Measurements from ENCODE around the gene USP10.

The USP10 gene

GRCh38 chr16:84774810-84775209, 75.0 kb downstream of the USP10 start:
- peak; percentile 94 for DNase-seq (ENCODE audit: low read depth)

DNA sequence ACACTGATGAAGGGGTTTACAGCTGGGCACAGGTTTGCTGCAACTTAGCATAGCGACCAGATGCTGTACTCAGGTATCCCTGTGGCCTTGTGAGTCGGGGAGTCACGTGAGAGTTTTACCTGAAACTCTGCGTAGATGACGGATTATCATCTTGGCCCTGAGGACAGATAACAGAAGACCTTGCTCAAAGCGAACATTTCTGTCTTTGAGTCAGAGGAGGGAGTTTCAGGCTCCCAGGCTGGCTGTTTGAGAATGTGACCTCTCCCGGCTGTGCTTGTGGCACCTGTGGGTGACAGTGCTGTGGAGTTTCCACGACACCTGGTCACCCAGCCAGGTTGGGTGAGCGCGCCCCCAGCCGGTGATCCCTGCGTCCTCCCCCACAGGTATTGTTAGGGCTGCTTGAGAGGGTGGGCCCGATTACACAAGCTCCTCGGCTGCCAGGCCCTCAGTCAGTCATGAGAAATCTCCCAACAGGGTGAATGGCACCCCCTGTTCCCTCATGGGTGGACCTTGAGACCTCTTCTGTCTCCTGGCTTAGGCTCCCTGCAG, 75.5 kb downstream of the USP10 start:
- TF ChIP-seq, protein P1, sequence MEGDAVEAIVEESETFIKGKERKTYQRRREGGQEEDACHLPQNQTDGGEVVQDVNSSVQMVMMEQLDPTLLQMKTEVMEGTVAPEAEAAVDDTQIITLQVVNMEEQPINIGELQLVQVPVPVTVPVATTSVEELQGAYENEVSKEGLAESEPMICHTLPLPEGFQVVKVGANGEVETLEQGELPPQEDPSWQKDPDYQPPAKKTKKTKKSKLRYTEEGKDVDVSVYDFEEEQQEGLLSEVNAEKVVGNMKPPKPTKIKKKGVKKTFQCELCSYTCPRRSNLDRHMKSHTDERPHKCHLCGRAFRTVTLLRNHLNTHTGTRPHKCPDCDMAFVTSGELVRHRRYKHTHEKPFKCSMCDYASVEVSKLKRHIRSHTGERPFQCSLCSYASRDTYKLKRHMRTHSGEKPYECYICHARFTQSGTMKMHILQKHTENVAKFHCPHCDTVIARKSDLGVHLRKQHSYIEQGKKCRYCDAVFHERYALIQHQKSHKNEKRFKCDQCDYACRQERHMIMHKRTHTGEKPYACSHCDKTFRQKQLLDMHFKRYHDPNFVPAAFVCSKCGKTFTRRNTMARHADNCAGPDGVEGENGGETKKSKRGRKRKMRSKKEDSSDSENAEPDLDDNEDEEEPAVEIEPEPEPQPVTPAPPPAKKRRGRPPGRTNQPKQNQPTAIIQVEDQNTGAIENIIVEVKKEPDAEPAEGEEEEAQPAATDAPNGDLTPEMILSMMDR (conservative IDR thresholded peaks at IDR 0.05; ENCODE audit: low read depth, low read length) = no peak
- H3K4me3 ChIP-seq (ENCODE audit: low read depth, low read length) = no peak overlapping the region
- DNase-seq (ENCODE audit: low read depth) = no peak

More at GRCh38 chr16:84774810-84775209, 75.0 kb downstream of the USP10 start:
- TF ChIP-seq, protein P1 (conservative IDR thresholded peaks at IDR 0.05; ENCODE audit: low read depth, low read length) = no peak
- H3K4me3 ChIP-seq (ENCODE audit: low read depth, low read length) = no peak overlapping the region

DNA sequence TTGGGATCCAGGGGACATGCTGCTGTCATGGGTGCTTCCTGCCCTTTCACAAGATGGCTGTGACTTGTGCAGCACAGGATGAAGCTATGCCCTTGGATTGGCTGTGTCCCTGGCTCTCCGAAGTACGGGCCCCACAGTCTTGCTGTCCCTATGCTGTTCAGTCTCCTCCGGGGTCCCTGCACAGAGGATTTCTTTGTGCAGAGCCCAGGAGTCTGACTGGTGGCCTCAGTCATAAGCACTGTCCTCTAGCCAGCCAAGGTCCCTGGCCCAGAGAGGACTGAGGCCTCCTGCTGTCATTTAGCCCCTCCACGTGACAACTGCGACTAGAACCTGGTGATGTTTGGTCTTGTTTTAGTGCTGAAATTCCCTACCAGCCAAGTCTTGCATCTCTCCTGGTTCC, 77.6 kb downstream of the USP10 start:
- DNase-seq (ENCODE audit: low read depth) = no peak
- H3K4me3 ChIP-seq (ENCODE audit: low read depth, low read length) = no peak overlapping the region
- TF ChIP-seq, protein P1 (conservative IDR thresholded peaks at IDR 0.05; ENCODE audit: low read depth, low read length) = no peak

GRCh38 chr16:84778720-84779119, 78.9 kb downstream of the USP10 start:
- no peak for DNase-seq (ENCODE audit: low read depth)
- TF ChIP-seq, protein P1 (conservative IDR thresholded peaks at IDR 0.05; ENCODE audit: low read depth, low read length) = no peak
- H3K4me3 ChIP-seq (ENCODE audit: low read depth, low read length) = no peak overlapping the region

- TF ChIP-seq, protein P1 (conservative IDR thresholded peaks at IDR 0.05; ENCODE audit: low read depth, low read length) = no peak
- no peak overlapping the region for H3K4me3 ChIP-seq (ENCODE audit: low read depth, low read length)
- no peak for DNase-seq (ENCODE audit: low read depth)
Observed at GRCh38 chr16:84780063-84780462, 80.3 kb downstream of the USP10 start.

DNA sequence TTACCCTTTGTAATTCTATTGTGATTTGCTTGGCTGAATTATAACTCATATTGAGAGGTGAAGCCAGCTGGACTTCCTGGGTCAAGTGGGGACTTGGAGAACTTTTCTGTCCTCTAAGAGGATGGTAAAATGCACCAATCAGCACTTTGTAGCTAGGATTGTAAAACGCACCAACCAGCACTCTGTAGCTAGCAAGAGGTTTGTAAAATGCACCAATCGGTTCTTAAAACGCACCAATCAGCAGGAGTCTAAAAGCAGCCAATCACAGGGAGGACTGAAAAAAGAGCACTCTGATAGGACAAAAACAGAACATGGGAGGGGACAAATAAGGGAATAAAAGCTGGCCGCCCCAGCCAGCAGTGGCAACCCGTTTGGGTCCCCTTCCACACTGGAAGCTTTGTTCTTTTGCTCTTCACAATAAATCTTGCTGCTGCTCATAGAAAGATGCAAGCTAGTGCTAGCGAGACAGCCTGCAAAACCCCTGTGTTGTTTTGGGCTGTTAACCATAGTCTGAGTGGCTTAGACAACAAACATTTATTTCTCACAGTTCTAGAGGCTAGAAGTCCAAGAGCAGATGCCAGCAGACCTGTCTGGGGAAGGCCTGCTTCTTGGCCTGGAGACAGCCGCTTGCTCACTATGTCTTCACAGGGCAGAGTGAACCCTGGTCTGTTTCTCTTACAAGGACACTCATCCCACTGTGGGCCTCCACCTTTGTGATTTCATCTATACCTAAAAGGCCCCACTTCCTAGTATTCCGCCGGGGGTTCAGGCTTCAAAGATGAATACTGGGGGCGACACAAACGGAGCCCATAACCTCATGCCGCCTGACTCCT, 81.0 kb downstream of the USP10 start:
- DNase-seq (ENCODE audit: low read depth) = no peak
- TF ChIP-seq, protein P1 (conservative IDR thresholded peaks at IDR 0.05; ENCODE audit: low read depth, low read length) = no peak
- no peak overlapping the region for H3K4me3 ChIP-seq (ENCODE audit: low read depth, low read length)

Data from choroid plexus epithelial cell (primary cell).